CD4-positive, CD25-positive, alpha-beta regulatory T cell (primary cell): ENCODE results near the gene SUPT4H1. TPM values are rescaled to one million over a fixed set of nuclear protein-coding genes. Genes with fewer than 3 reads are reported as not detected.
A peak's percentile ranks its signal among the peaks of the same experiment; 100 is the strongest.

Experiments used
- ATAC-seq, 2 donors: fragments of 150-1000 bp; cut with Tn5 transposase; one replicate each; pipeline ENCODE4 v1.10.0; 2021; ENCODE audit warnings: low read depth in 2 of 2, moderate number of reproducible peaks in 2 of 2, moderate library complexity in 1 of 2
- DNase-seq, 3 donors: peaks; one replicate each; pipeline versions ENCODE4 v3.0.0 to v3.0.0-alpha.2; 2012 to 2022; ENCODE audit warnings: mixed read lengths in 1 of 3
- H3K27ac ChIP-seq: one replicate; pipeline ENCODE4 v1.7.0; 2013; ENCODE audit warnings: mild to moderate bottlenecking, low read length; ENCODE audit not compliant: insufficient read depth, poor library complexity, severe bottlenecking
- H3K27me3 ChIP-seq: one replicate; pipeline ENCODE4 v1.7.0; 2013; ENCODE audit warnings: low read length; ENCODE audit not compliant: control insufficient read depth, insufficient read depth
- H3K36me3 ChIP-seq: one replicate; pipeline ENCODE4 v1.7.0; 2013; ENCODE audit warnings: mild to moderate bottlenecking, low read length, moderate library complexity; ENCODE audit not compliant: control insufficient read depth, insufficient read depth
- H3K4me1 ChIP-seq: 2 replicates; pipeline ENCODE4 v1.7.0; 2013; ENCODE audit warnings: mild to moderate bottlenecking, low read length; ENCODE audit not compliant: insufficient read depth, control insufficient read depth, poor library complexity, severe bottlenecking
- H3K4me3 ChIP-seq: one replicate; pipeline ENCODE4 v1.7.0; 2013; ENCODE audit warnings: low read depth, mild to moderate bottlenecking, low read length, moderate library complexity
- H3K9me3 ChIP-seq, 2 experiments: 1 replicate in 1 of 2; 2 replicates in 1 of 2; pipeline ENCODE4 v1.7.0; 2013; ENCODE audit warnings: low read length in 2 of 2, mild to moderate bottlenecking in 1 of 2, moderate library complexity in 1 of 2; ENCODE audit not compliant: control insufficient read depth in 2 of 2
- H3K27ac Mint-ChIP-seq, 3 donors: one replicate each; pipeline ENCODE4 v1.8.0; 2020 to 2022; ENCODE audit warnings: mild to moderate bottlenecking in 3 of 3, mixed read lengths in 3 of 3, moderate library complexity in 2 of 3
- H3K27me3 Mint-ChIP-seq: one replicate; pipeline ENCODE4 v1.8.0; 2022; ENCODE audit warnings: mild to moderate bottlenecking, mixed read lengths
- H3K36me3 Mint-ChIP-seq: one replicate; pipeline ENCODE4 v1.8.0; 2020; ENCODE audit warnings: mixed read lengths
- H3K4me1 Mint-ChIP-seq, 4 donors: one replicate each; pipeline ENCODE4 v1.8.0; 2020 to 2022; ENCODE audit warnings: mixed read lengths in 4 of 4, mild to moderate bottlenecking in 1 of 4
- H3K4me3 Mint-ChIP-seq, 4 donors: one replicate each; pipeline ENCODE4 v1.8.0; 2020 to 2022; ENCODE audit warnings: mild to moderate bottlenecking in 4 of 4, mixed read lengths in 4 of 4, moderate library complexity in 3 of 4
- H3K9me3 Mint-ChIP-seq, 7 donors: one replicate each; pipeline ENCODE4 v1.8.0; 2020 to 2022; ENCODE audit warnings: mixed read lengths in 7 of 7, mild to moderate bottlenecking in 3 of 7, moderate library complexity in 2 of 7
- polyA plus RNA-seq, 4 donors: library from polyadenylated mRNA; unstranded; fragments of 300-500 nt; fragmentation: Illumina TruSeq; gene quantifications; one replicate each; pipeline ENCODE4 v1.2.3, GENCODE V29; 2021
- total RNA-seq: library from RNA; stranded (reverse); gene quantifications from one replicate; pipeline ENCODE4 v1.2.3, GENCODE V29; 2022

SUPT4H1 gene
- total and polyA plus RNA-seq, 5 donors from 2014 or later: 52.6 to 177 (median 126) TPM

- no peak overlapping the region for H3K27ac ChIP-seq
- Mint-ChIP-seq H3K36me3 (peaks cover 6% of the 10 kb centered on the region), H3K27ac (peak overlapping the region in 2 of 3 donors; percentile 32 to 60), H3K27me3 (no peaks in the 10 kb centered on the region), H3K9me3 (peaks cover 0 to 2% (median 0%) of the 10 kb centered on the region in 7 donors), H3K4me1 (peaks cover 11 to 40% (median 27%) of the 10 kb centered on the region in 4 donors), H3K4me3 (no peak overlapping the region)
- no peaks in the 10 kb centered on the region for H3K36me3 ChIP-seq
- ATAC-seq (no peak), DNase-seq (no peak)
- H3K27me3 ChIP-seq: no peaks in the 10 kb centered on the region
- H3K4me1 ChIP-seq: peaks cover 7% of the 10 kb centered on the region
- no peaks in the 10 kb centered on the region for H3K9me3 ChIP-seq
- H3K4me3 ChIP-seq: no peak overlapping the region
Observed at GRCh38 chr17:58378733-58379510, 26.9 kb upstream of the SUPT4H1 start.

DNA sequence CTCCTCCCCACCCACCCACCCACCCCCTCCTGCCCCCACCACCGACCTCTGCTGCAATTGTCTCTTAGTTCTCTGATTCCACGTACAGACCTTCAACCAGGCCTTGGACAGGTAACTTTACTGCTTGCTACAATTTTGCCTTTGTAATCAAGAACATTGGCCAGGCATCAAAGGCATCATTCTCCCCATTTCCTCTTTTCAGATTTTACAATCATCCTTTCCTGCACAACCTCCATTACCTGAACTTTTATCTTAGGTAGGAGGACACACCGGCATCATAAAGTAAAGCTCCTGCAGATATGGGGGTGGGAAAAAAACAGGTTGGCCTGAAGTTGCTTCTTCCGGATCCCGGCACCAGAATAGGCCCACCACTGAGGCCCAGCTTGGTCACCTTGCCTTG, 25.7 kb upstream of the SUPT4H1 start:
- no peaks in the 10 kb centered on the region for H3K27me3 ChIP-seq
- no peaks in the 10 kb centered on the region for H3K36me3 ChIP-seq
- Mint-ChIP-seq H3K9me3 (peaks cover 0 to 2% (median 0%) of the 10 kb centered on the region in 7 donors), H3K4me1 (peaks cover 10 to 36% (median 24%) of the 10 kb centered on the region in 4 donors), H3K27me3 (no peaks in the 10 kb centered on the region), H3K4me3 (no peak overlapping the region), H3K27ac (no peak overlapping the region), H3K36me3 (peaks cover 10% of the 10 kb centered on the region)
- H3K9me3 ChIP-seq: no peaks in the 10 kb centered on the region
- DNase-seq (no peak), ATAC-seq (no peak)
- H3K4me1 ChIP-seq: peaks cover 3% of the 10 kb centered on the region
- no peak overlapping the region for H3K27ac ChIP-seq
- no peak overlapping the region for H3K4me3 ChIP-seq

DNA sequence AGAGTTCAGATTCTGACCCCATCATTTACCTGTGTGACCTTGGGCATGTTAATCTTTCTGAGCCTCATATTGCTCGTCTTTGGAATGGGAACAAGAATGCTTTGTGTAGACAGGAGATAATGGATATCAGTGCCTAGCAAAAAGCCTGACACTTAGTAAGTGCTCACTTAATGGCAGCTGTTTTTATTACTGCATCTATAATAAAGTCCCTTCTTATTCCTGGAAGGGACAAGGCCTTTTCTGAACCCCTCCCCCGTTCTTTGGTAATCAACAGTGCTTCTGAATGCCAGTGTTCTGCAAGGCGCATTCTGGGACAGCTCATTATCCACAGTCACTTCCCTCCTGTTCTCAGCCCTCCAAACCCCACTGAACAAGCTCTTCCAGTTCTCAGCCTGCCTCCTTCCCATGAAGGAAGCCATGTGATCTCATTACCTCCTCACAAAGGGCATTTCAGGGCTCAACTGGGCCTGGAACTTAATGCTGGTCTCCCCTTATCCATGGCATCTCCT, 25.1 kb upstream of the SUPT4H1 start:
- Mint-ChIP-seq H3K4me3 (no peak overlapping the region), H3K9me3 (peaks cover 0 to 2% (median 0%) of the 10 kb centered on the region in 7 donors), H3K27me3 (no peaks in the 10 kb centered on the region), H3K27ac (no peak overlapping the region), H3K4me1 (peaks cover 5 to 33% (median 22%) of the 10 kb centered on the region in 4 donors), H3K36me3 (peaks cover 11% of the 10 kb centered on the region)
- Histone ChIP-seq H3K4me3 (no peak overlapping the region), H3K27ac (no peak overlapping the region), H3K36me3 (no peaks in the 10 kb centered on the region), H3K4me1 (no peaks in the 10 kb centered on the region), H3K9me3 (no peaks in the 10 kb centered on the region), H3K27me3 (no peaks in the 10 kb centered on the region)
- ATAC-seq (no peak), DNase-seq (no peak)

GRCh38 chr17:58376472-58377000, 24.5 kb upstream of the SUPT4H1 start:
- H3K9me3 Mint-ChIP-seq: peaks cover 0 to 2% (median 0%) of the 10 kb centered on the region in 7 donors
- no peak overlapping the region for H3K4me3 Mint-ChIP-seq
- peaks cover 11% of the 10 kb centered on the region for H3K36me3 Mint-ChIP-seq
- ATAC-seq (no peak), DNase-seq (no peak)
- no peaks in the 10 kb centered on the region for H3K27me3 Mint-ChIP-seq
- no peak overlapping the region for H3K27ac Mint-ChIP-seq
- no peak overlapping the region for H3K4me3 ChIP-seq
- peaks cover 0 to 29% (median 19%) of the 10 kb centered on the region in 4 donors for H3K4me1 Mint-ChIP-seq
- H3K27me3 ChIP-seq: no peaks in the 10 kb centered on the region
- no peaks in the 10 kb centered on the region for H3K4me1 ChIP-seq
- H3K36me3 ChIP-seq: no peaks in the 10 kb centered on the region
- no peak overlapping the region for H3K27ac ChIP-seq
- H3K9me3 ChIP-seq: no peaks in the 10 kb centered on the region

GRCh38 chr17:58375811-58376210, 23.8 kb upstream of the SUPT4H1 start:
- H3K9me3 ChIP-seq: no peaks in the 10 kb centered on the region
- Mint-ChIP-seq H3K9me3 (peaks cover 0 to 2% (median 0%) of the 10 kb centered on the region in 7 donors), H3K4me3 (no peak overlapping the region), H3K27ac (no peak overlapping the region), H3K27me3 (no peaks in the 10 kb centered on the region), H3K4me1 (peaks cover 0 to 25% (median 14%) of the 10 kb centered on the region in 4 donors), H3K36me3 (peaks cover 11% of the 10 kb centered on the region)
- H3K36me3 ChIP-seq: no peaks in the 10 kb centered on the region
- DNase-seq: no peak
- ATAC-seq: no peak
- no peaks in the 10 kb centered on the region for H3K27me3 ChIP-seq
- H3K27ac ChIP-seq: no peak overlapping the region
- H3K4me3 ChIP-seq: no peak overlapping the region
- no peaks in the 10 kb centered on the region for H3K4me1 ChIP-seq

DNA sequence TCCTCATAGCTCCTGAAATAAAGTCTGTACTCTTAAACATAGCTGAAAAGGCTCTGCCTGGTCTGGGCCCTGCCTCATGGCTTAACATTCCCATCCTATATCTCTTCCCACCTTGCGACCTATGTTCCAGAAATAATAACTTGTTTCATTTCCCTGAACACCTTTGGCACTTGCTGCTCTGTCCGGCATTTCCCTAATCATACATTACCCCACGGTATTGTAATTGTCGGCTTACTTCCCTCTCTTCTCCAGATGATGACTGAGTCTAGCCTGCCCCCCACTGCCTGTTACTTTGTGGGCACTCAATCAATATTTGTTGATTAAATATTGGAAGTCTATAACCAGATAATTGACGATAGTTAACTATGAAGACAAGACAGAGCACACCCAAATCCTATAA, 23.3 kb upstream of the SUPT4H1 start:
- Histone ChIP-seq H3K36me3 (no peaks in the 10 kb centered on the region), H3K9me3 (no peaks in the 10 kb centered on the region), H3K4me3 (no peak overlapping the region), H3K27me3 (no peaks in the 10 kb centered on the region), H3K4me1 (no peaks in the 10 kb centered on the region), H3K27ac (no peak overlapping the region)
- Mint-ChIP-seq H3K27ac (no peak overlapping the region), H3K36me3 (peaks cover 15% of the 10 kb centered on the region), H3K9me3 (peaks cover 0 to 2% (median 0%) of the 10 kb centered on the region in 7 donors), H3K27me3 (no peaks in the 10 kb centered on the region), H3K4me3 (no peak overlapping the region), H3K4me1 (peaks cover 0 to 23% (median 14%) of the 10 kb centered on the region in 4 donors)
- ATAC-seq (no peak), DNase-seq (no peak)

DNA sequence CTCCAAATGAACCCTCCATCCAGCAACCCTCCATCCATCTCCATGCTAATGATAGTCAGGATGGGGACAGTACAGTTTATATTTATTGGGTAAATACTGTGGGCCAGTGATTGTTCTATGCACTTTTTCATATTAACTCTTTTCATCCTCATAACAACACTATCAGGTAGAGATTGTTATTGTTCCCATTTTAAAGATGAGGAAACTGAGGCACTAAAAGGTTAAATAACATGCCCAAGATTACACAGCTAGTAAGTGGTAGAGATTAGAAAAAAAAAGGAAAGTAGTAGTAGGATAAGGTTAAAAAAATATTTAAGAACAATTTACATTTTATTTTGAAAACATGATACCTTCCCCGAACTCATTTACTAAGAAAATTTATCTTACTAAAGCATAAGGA, 21.9 kb upstream of the SUPT4H1 start:
- Mint-ChIP-seq H3K4me1 (peaks cover 0 to 15% (median 9%) of the 10 kb centered on the region in 4 donors), H3K4me3 (no peak overlapping the region)

More for the DNA sequence above, 21.9 kb upstream of the SUPT4H1 start:
- H3K27me3 ChIP-seq: no peaks in the 10 kb centered on the region
- no peaks in the 10 kb centered on the region for H3K4me1 ChIP-seq
- DNase-seq (no peak), ATAC-seq (no peak)
- H3K27me3 Mint-ChIP-seq: no peaks in the 10 kb centered on the region
- peaks cover 19% of the 10 kb centered on the region for H3K36me3 Mint-ChIP-seq
- no peak overlapping the region for H3K4me3 ChIP-seq
- H3K27ac ChIP-seq: no peak overlapping the region
- H3K36me3 ChIP-seq: no peaks in the 10 kb centered on the region
- no peaks in the 10 kb centered on the region for H3K9me3 ChIP-seq
- peaks cover 0 to 2% (median 0%) of the 10 kb centered on the region in 7 donors for H3K9me3 Mint-ChIP-seq
- H3K27ac Mint-ChIP-seq: peak overlapping the region in 1 of 3 donors; percentile 30
